ENCODE results near the gene NDFIP2.
A peak's percentile ranks its signal among the peaks of the same experiment; 100 is the strongest.
"Not testable (repeated sequence)": the region's sequence is repeated elsewhere in the genome, so short reads cannot be mapped to it uniquely, and the experiment has no call there.

NDFIP2 gene

GRCh38 chr13:79533781-79534400 is 52.9 kb downstream of the NDFIP2 start:
- DNase-seq (ENCODE audit: low spot score): no peak

GRCh38 chr13:79534596-79534995 is 53.6 kb downstream of the NDFIP2 start:
- no peak for DNase-seq (ENCODE audit: low spot score)

GRCh38 chr13:79538757-79539156 is 57.8 kb downstream of the NDFIP2 start:
- no peak for DNase-seq (ENCODE audit: low spot score)

DNA sequence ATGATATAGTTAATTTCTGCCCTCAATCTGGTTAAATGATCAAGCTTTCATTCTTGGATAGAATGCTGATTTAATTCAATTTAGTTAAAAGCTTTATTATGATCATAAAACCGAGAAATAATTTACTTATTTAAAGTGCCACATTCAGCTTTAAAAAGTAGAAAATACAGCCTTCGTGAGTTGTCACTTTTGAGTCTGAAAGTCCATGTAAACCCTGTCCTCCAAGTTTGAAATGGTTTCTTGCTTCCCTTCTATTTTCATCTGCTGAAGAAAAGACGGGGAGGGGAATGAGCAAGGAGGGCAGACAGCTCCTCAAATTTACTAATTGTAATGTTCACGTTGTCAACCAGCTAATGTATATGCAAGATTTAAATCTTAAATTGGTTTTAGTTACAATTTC is 59.5 kb downstream of the NDFIP2 start:
- no peak for DNase-seq (ENCODE audit: low spot score)

- DNase-seq (ENCODE audit: low spot score): peak; percentile 84
Measured at GRCh38 chr13:79541426-79542049, 60.6 kb downstream of the NDFIP2 start.

DNA sequence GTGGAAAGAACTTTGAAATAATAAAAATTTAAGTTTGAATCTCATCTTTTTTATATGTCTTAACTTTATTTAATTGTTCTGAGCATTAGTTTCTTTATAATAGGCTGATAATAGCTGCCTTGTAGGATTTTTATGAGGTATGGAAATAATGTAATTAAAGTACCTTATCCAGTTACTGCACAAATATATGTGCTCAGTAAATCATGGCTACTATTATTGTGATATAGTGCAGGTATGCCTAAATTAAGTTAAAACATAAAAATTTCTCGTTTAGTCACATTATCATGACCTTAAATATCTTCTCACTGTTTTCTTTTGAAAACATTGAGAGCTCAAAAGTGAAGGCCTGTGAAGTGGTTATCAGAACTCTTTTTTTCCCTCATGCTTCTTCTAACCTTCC is 62.9 kb downstream of the NDFIP2 start:
- no peak for DNase-seq (ENCODE audit: low spot score)

GRCh38 chr13:79547211-79548195 is 66.5 kb downstream of the NDFIP2 start:
- DNase-seq (ENCODE audit: low spot score): no peak

DNA sequence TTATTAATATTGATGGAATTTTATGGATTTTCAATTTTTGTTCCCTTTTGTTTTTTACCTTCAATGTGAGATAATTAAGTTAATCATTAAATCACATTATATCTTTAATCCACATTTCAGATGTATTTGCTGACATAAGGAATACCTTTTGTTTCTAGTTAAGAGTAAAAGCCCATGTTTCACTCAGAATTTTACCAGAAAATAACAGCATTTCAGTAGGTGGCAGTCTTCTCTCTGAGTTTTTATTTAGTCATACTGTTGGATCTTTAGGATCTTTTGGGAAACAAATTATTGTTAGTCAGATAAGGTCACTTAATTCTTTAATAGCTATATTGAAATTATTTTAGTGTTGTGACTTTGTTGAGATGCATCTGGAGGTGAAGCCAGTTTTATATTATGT is 67.9 kb downstream of the NDFIP2 start:
- DNase-seq (ENCODE audit: low spot score): peak; percentile 65

GRCh38 chr13:79549355-79550106 is 68.6 kb downstream of the NDFIP2 start:
- no peak for DNase-seq (ENCODE audit: low spot score)

- DNase-seq (ENCODE audit: low spot score): no peak
Measured at GRCh38 chr13:79557666-79558065, 76.7 kb downstream of the NDFIP2 start.

GRCh38 chr13:79560954-79561353 is 80.0 kb downstream of the NDFIP2 start:
- no peak for DNase-seq (ENCODE audit: low spot score)

- no peak for DNase-seq (ENCODE audit: low spot score)
Measured at GRCh38 chr13:79562557-79562956, 81.6 kb downstream of the NDFIP2 start.

- DNase-seq (ENCODE audit: low spot score): no peak
Measured at GRCh38 chr13:79566118-79566517, 85.2 kb downstream of the NDFIP2 start.

GRCh38 chr13:79571147-79571546 is 90.2 kb downstream of the NDFIP2 start:
- DNase-seq (ENCODE audit: low spot score): no peak

- not testable (repeated sequence) for DNase-seq (ENCODE audit: low spot score)
Measured at GRCh38 chr13:79573892-79574291, 92.9 kb downstream of the NDFIP2 start.

GRCh38 chr13:79581870-79582315 is 100.9 kb downstream of the NDFIP2 start:
- no peak for DNase-seq (ENCODE audit: low spot score)

- no peak for DNase-seq (ENCODE audit: low spot score)
Measured at GRCh38 chr13:79582896-79583295, 101.9 kb downstream of the NDFIP2 start.

DNA sequence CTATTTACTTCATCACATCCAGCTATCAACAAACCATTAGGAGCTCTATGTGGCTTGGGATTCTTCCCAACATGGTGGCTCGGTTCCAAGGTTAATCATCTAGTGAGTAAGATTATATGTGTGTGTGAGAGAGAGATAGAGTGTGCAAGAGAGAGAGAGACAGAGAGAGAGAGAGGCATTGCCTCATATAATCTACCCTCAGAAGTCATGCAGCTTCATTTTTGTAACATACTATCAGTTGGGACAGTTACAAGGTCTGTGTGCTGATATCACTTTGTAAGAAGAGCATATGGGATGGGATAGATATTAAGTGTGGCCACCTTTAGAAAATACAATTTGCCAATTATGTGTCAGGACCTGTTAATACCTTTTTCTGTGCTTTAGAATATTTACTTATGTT is 104.1 kb downstream of the NDFIP2 start:
- DNase-seq (ENCODE audit: low spot score): no peak

- DNase-seq (ENCODE audit: low spot score): no peak
Measured at GRCh38 chr13:79589603-79590393, 108.8 kb downstream of the NDFIP2 start.

GRCh38 chr13:79590394-79590676 is 109.4 kb downstream of the NDFIP2 start:
- DNase-seq (ENCODE audit: low spot score): no peak

- no peak for DNase-seq (ENCODE audit: low spot score)
Measured at GRCh38 chr13:79591493-79591892, 110.5 kb downstream of the NDFIP2 start.

Measured in cerebellar cortex (tissue), 1 donor.